A549 (cell line): ENCODE data around the gene METTL21A. TPM values are rescaled to one million over a fixed set of nuclear protein-coding genes. Genes with fewer than 3 reads are reported as not detected.
A peak's percentile ranks its signal among the peaks of the same experiment; 100 is the strongest.

ENCODE experiments used
- ATAC-seq, 2 experiments: fragments of 200-7000 bp in 1 of 2; fragments of >200 bp in 1 of 2; cut with Nextera tagmentation in 1 of 2; cut with Tn5 transposase in 1 of 2; 3 replicates each; pipeline versions ENCODE4 v1.8.0 to v1.9.1; 2018 to 2020; ENCODE audit warnings: mild to moderate bottlenecking in 1 of 2, moderate library complexity in 1 of 2
- CTCF ChIA-PET: fragments of 300-600 bp; sonication (Branson Sonifier 250); formaldehyde crosslinking; extraction: SDS; loops from one replicate; lab custom pipeline; 2021; ENCODE audit warnings: antibody characterized with exemption, inconsistent platforms; lab: Yijun Ruan, JAX
- POLR2A ChIA-PET: fragments of 350-600 bp; formaldehyde crosslinking; extraction: SDS; loops from one replicate; lab custom pipeline; 2021; ENCODE audit warnings: antibody characterized with exemption, inconsistent platforms; lab: Yijun Ruan, JAX
- DNase-seq, 2 experiments: peaks; one replicate each; pipeline versions ENCODE4 v3.0.0 to v3.0.0-alpha.2; 2011 to 2016; ENCODE audit warnings: low read depth in 1 of 2, low spot score in 1 of 2
- FAIRE-seq: peaks from 2 replicates; lab custom pipeline; 2011; peaks lifted over from hg19 to GRCh38; lab: Jason Lieb, UNC
- H3K27ac ChIP-seq, 2 experiments: fragments of >200 bp; sonication (Bioruptor Twin); formaldehyde crosslinking; 3 replicates each; pipeline ENCODE4 v1.5.1; 2016 to 2017
- H3K4me1 ChIP-seq: fragments of >200 bp; sonication (Bioruptor Twin); formaldehyde crosslinking; 3 replicates; pipeline ENCODE4 v1.6.1; 2016
- H3K4me2 ChIP-seq: fragments of >200 bp; sonication (Bioruptor Twin); formaldehyde crosslinking; 3 replicates; pipeline ENCODE4 v1.6.1; 2016
- H3K4me3 ChIP-seq: fragments of >200 bp; sonication (Bioruptor Twin); formaldehyde crosslinking; 3 replicates; pipeline ENCODE4 v1.5.1; 2016
- H3K9me3 ChIP-seq: fragments of >200 bp; sonication (Bioruptor Twin); formaldehyde crosslinking; 3 replicates; pipeline ENCODE4 v1.6.1; 2016
- CBX8 ChIP-seq: fragments of 200-600 bp; sonication (generic); IDR thresholded peaks from 2 replicates; pipeline ENCODE4 v1.6.1; 2016
- CEBPB ChIP-seq, 2 experiments: fragments of >200 bp in 1 of 2; sonication (Bioruptor Twin) in 1 of 2; formaldehyde crosslinking in 1 of 2; IDR thresholded peaks; 2 replicates each; pipeline ENCODE4 v1.6.1; 2012 to 2016
- E2F6 ChIP-seq: IDR thresholded peaks from 2 replicates; pipeline ENCODE4 v1.6.1; 2012; ENCODE audit warnings: low read depth, borderline replicate concordance
- ELK1 ChIP-seq: fragments of 150-350 bp; IDR thresholded peaks from 2 replicates; pipeline ENCODE4 v1.6.1; 2014; ENCODE audit warnings: low read depth, mild to moderate bottlenecking, low read length
- EP300 ChIP-seq, 2 experiments: fragments of >200 bp; sonication (Bioruptor Twin); formaldehyde crosslinking; IDR thresholded peaks; 2 replicates in 1 of 2; 3 replicates in 1 of 2; pipeline ENCODE4 v1.6.1; 2016 to 2017
- FOSB ChIP-seq: fragments of 250-450 bp; sonication (Bioruptor Pico); IDR thresholded peaks from 2 replicates; pipeline ENCODE4 v1.5.0; 2020; ENCODE audit warnings: mild to moderate bottlenecking, moderate library complexity
- GATA3 ChIP-seq: IDR thresholded peaks from 2 replicates; pipeline ENCODE4 v1.6.1; 2012; ENCODE audit warnings: borderline replicate concordance
- HEYL ChIP-seq: fragments of 250-450 bp; sonication (Bioruptor Pico); IDR thresholded peaks from 2 replicates; pipeline ENCODE4 v1.8.0; 2021; ENCODE audit warnings: mild to moderate bottlenecking, moderate library complexity
- HOXA7 ChIP-seq: fragments of 250-450 bp; sonication (Bioruptor Pico); IDR thresholded peaks from 2 replicates; pipeline ENCODE4 v1.5.0; 2020; ENCODE audit warnings: mild to moderate bottlenecking, moderate library complexity
- HOXB13 ChIP-seq: fragments of 250-450 bp; sonication (Bioruptor Pico); IDR thresholded peaks from 2 replicates; pipeline ENCODE4 v1.5.0; 2020; ENCODE audit warnings: low read depth, mild to moderate bottlenecking, moderate library complexity
- HOXB5 ChIP-seq: fragments of 250-450 bp; sonication (Bioruptor Pico); IDR thresholded peaks from 2 replicates; pipeline ENCODE4 v1.5.0; 2020; ENCODE audit warnings: mild to moderate bottlenecking, moderate library complexity
- JUN ChIP-seq, 2 experiments: fragments of >200 bp; sonication (Bioruptor Twin); formaldehyde crosslinking; IDR thresholded peaks; 2 replicates in 1 of 2; 3 replicates in 1 of 2; pipeline ENCODE4 v1.6.1; 2016 to 2017
- JUNB ChIP-seq: fragments of >200 bp; sonication (Bioruptor Twin); formaldehyde crosslinking; IDR thresholded peaks from 2 replicates; pipeline ENCODE4 v1.6.1; 2016
- MAFK ChIP-seq: fragments of 450-650 bp; IDR thresholded peaks from 2 replicates; pipeline ENCODE4 v1.6.1; 2014; ENCODE audit not compliant: partially characterized antibody
- MYC ChIP-seq: IDR thresholded peaks from 2 replicates; pipeline ENCODE4 v1.6.1; 2012; ENCODE audit warnings: mild to moderate bottlenecking, inconsistent platforms, low read length, improper control_type of control experiment, borderline replicate concordance
- NR3C1 ChIP-seq: fragments of >200 bp; sonication (Bioruptor Twin); formaldehyde crosslinking; IDR thresholded peaks from 3 replicates; pipeline ENCODE4 v1.6.1; 2017
- PBX3 ChIP-seq: IDR thresholded peaks from 2 replicates; pipeline ENCODE4 v1.6.1; 2012
- POLR2AphosphoS2 ChIP-seq: conservative IDR thresholded peaks from 2 replicates; pipeline ENCODE4 v1.6.1; 2012; ENCODE audit warnings: low read length, improper control_type of control experiment, inconsistent platforms
- RAD21 ChIP-seq, 2 experiments: fragments of >200 bp in 1 of 2; sonication (Bioruptor Twin) in 1 of 2; formaldehyde crosslinking in 1 of 2; IDR thresholded peaks in 1 of 2; conservative IDR thresholded peaks in 1 of 2; 2 replicates in 1 of 2; 3 replicates in 1 of 2; pipeline ENCODE4 v1.6.1; 2012 to 2018; ENCODE audit warnings: inconsistent platforms in 1 of 2
- RARB ChIP-seq: fragments of 250-450 bp; sonication (Bioruptor Pico); IDR thresholded peaks from 2 replicates; pipeline ENCODE4 v1.8.0; 2021; ENCODE audit warnings: mild to moderate bottlenecking, moderate library complexity
- REST ChIP-seq: fragments of 200-600 bp; sonication (generic); IDR thresholded peaks from 2 replicates; pipeline ENCODE4 v1.6.1; 2016; ENCODE audit warnings: antibody characterized with exemption, mild to moderate bottlenecking, moderate library complexity
- RFX5 ChIP-seq: fragments of 450-650 bp; IDR thresholded peaks from 2 replicates; pipeline ENCODE4 v1.7.1; 2014; ENCODE audit warnings: antibody characterized with exemption, mild to moderate bottlenecking, moderate library complexity
- SMC3 ChIP-seq: fragments of >200 bp; sonication (Bioruptor Twin); formaldehyde crosslinking; IDR thresholded peaks from 3 replicates; pipeline ENCODE4 v1.6.1; 2018; ENCODE audit warnings: inconsistent platforms
- TFCP2L1 ChIP-seq: fragments of 250-450 bp; sonication (Bioruptor Pico); IDR thresholded peaks from 2 replicates; pipeline ENCODE4 v1.5.0; 2021; ENCODE audit warnings: mild to moderate bottlenecking
- ZC3H11A ChIP-seq: fragments of 450-650 bp; IDR thresholded peaks from 2 replicates; pipeline ENCODE4 v1.6.1; 2014; ENCODE audit warnings: antibody characterized with exemption, mild to moderate bottlenecking
- ZFP36 ChIP-seq: fragments of 450-650 bp; IDR thresholded peaks from 2 replicates; pipeline ENCODE4 v1.6.1; 2014; ENCODE audit warnings: borderline replicate concordance; ENCODE audit not compliant: partially characterized antibody
- WGBS: methylation state at CpG from one replicate; pipeline ENCODE4 v1.1.6; 2017; ENCODE audit errors: missing lambda C conversion rate; 5-methylcytosine and 5-hydroxymethylcytosine counted together
- polyA plus RNA-seq, 4 experiments: library from polyadenylated mRNA; depleted of rRNA in 3 of 4; stranded (reverse); fragments of >200 nt; fragmentation: RNase III in 1 of 4; extraction: RNeasy Plus Mini Kit Qiagen cat#74134 plus additional on column Dnase treatment in 1 of 4; gene quantifications; 2 replicates in 3 of 4; 3 replicates in 1 of 4; pipeline ENCODE4 v1.2.3, GENCODE V29; 2011 to 2017

The METTL21A gene
- polyA plus RNA-seq, 2 of the 4 experiments (the other 2 are of a cell fraction): 26.9 to 40.1 TPM

- Histone ChIP-seq H3K4me3 (no peak overlapping the region), H3K9me3 (peaks cover 17% of the 10 kb centered on the region), H3K4me1 (no peaks in the 10 kb centered on the region), H3K4me2 (no peak overlapping the region), H3K27ac (no peak overlapping the region)
- ChIA-PET CTCF (no interaction called here), POLR2A (no interaction called here)
- DNase-seq (no peak), ATAC-seq (no peak), FAIRE-seq (no peak)
- WGBS: 96% methylated on average over 7 of the region's 7 CpGs
- TF ChIP-seq E2F6: no peak
- TF ChIP-seq RFX5: no peak
- TF ChIP-seq HOXB5: no peak
- no peak for TF ChIP-seq TFCP2L1 (CRISPR knock-in tag)
- no peak for TF ChIP-seq RAD21 (conservative IDR thresholded peaks at IDR 0.05 in 1 of 2, IDR thresholded peaks at IDR 0.05 in 1 of 2)
- no peak for TF ChIP-seq CEBPB (IDR thresholded peaks at IDR 0.05)
- TF ChIP-seq, all 56 proteins: peak for 0
Observed at GRCh38 chr2:207587305-207587704, 37.9 kb downstream of the METTL21A start.

- Histone ChIP-seq H3K4me3 (no peak overlapping the region), H3K9me3 (no peaks in the 10 kb centered on the region), H3K4me1 (no peaks in the 10 kb centered on the region), H3K4me2 (no peak overlapping the region)
- FAIRE-seq: no peak
- CTCF ChIA-PET: interaction anchor here (1.3 kb wide), 1 partner anchor 161 kb away, joined by 3 read pairs; no protein-coding TSS in a partner anchor
- DNase-seq: no peak
- ATAC-seq: no peak
- POLR2A ChIA-PET: no interaction called here
- WGBS: 100% methylated on average over 2 of the region's 4 CpGs
- TF ChIP-seq REST: no peak
- TF ChIP-seq, all 56 proteins: peak for 0
- H3K27ac ChIP-seq: no peak overlapping the region
Observed at GRCh38 chr2:207584952-207585351, 40.2 kb downstream of the METTL21A start.

GRCh38 chr2:207571370-207571769 is 53.8 kb downstream of the METTL21A start:
- POLR2A ChIA-PET: interaction anchor here (1.3 kb wide), 1 partner anchor 41 kb away, joined by 4 read pairs; no protein-coding TSS in a partner anchor
- DNase-seq: no peak
- Histone ChIP-seq H3K9me3 (no peaks in the 10 kb centered on the region), H3K4me2 (no peak overlapping the region), H3K4me1 (no peaks in the 10 kb centered on the region), H3K4me3 (no peak overlapping the region), H3K27ac (no peak overlapping the region)
- no peak for ATAC-seq
- FAIRE-seq: no peak
- CTCF ChIA-PET: no interaction called here
- WGBS: 88% methylated on average over 3 of the region's 3 CpGs
- TF ChIP-seq MAFK: peak; percentile 86
- no peak for TF ChIP-seq POLR2AphosphoS2
- TF ChIP-seq SMC3: no peak
- TF ChIP-seq TFCP2L1 (CRISPR knock-in tag): no peak
- TF ChIP-seq JUNB: no peak
- TF ChIP-seq HOXA7 (CRISPR knock-in tag): no peak
- no peak for TF ChIP-seq MYC

- POLR2A ChIA-PET: no interaction called here
Observed at GRCh38 chr2:207567671-207568070, 57.5 kb downstream of the METTL21A start.

More at GRCh38 chr2:207567671-207568070, 57.5 kb downstream of the METTL21A start:
- CTCF ChIA-PET: no interaction called here
- no peak for ATAC-seq
- H3K27ac ChIP-seq: no peak overlapping the region
- H3K4me2 ChIP-seq: no peak overlapping the region
- no peaks in the 10 kb centered on the region for H3K9me3 ChIP-seq
- H3K4me3 ChIP-seq: no peak overlapping the region
- no peaks in the 10 kb centered on the region for H3K4me1 ChIP-seq
- FAIRE-seq: no peak
- TF ChIP-seq SMC3 (no peak), FOSB (no peak), GATA3 (no peak), MYC (no peak), RARB (CRISPR knock-in tag) (no peak), JUN (IDR thresholded peaks at IDR 0.05) (no peak), HEYL (CRISPR knock-in tag) (no peak), HOXB5 (no peak), ZFP36 (no peak), ZC3H11A (no peak), EP300 (IDR thresholded peaks at IDR 0.05) (no peak), PBX3 (no peak), CBX8 (no peak), ELK1 (no peak), HOXB13 (no peak), E2F6 (no peak), JUNB (no peak), TFCP2L1 (CRISPR knock-in tag) (no peak), NR3C1 (no peak)
- TF ChIP-seq, all 56 proteins: peak for 0
- no peak for DNase-seq
